Karpas-422 (cell line): ENCODE data around the gene GPC6. TPM values are rescaled to one million over a fixed set of nuclear protein-coding genes. Genes with fewer than 3 reads are reported as not detected.

Experiments used
- DNase-seq: peaks from one replicate; pipeline ENCODE4 v3.0.0-alpha.2; 2015
- H2AFZ ChIP-seq: fragments of 200-600 bp; sonication (generic); 2 replicates; pipeline ENCODE4 v1.6.1; 2014; ENCODE audit warnings: antibody characterized with exemption, low read length, mixed read lengths
- H3K27ac ChIP-seq: fragments of 200-600 bp; sonication (generic); 2 replicates; pipeline ENCODE4 v1.5.1; 2014; ENCODE audit warnings: mild to moderate bottlenecking, low read length, moderate library complexity
- H3K27me3 ChIP-seq: fragments of 200-600 bp; sonication (generic); 2 replicates; pipeline ENCODE4 v1.6.1; 2014; ENCODE audit warnings: low read length, mixed read lengths
- H3K36me3 ChIP-seq: fragments of 200-600 bp; sonication (generic); 2 replicates; pipeline ENCODE4 v1.6.1; 2014; ENCODE audit warnings: low read length, mixed read lengths; ENCODE audit not compliant: insufficient read depth
- H3K4me1 ChIP-seq: fragments of 200-600 bp; sonication (generic); 2 replicates; pipeline ENCODE4 v1.6.1; 2014; ENCODE audit warnings: mild to moderate bottlenecking, low read length, mixed read lengths
- H3K4me2 ChIP-seq: fragments of 200-600 bp; sonication (generic); 2 replicates; pipeline ENCODE4 v1.6.1; 2014; ENCODE audit warnings: low read length, low read depth, mild to moderate bottlenecking; ENCODE audit not compliant: poor library complexity, severe bottlenecking
- H3K4me3 ChIP-seq: fragments of 200-600 bp; sonication (generic); 2 replicates; pipeline ENCODE4 v1.5.1; 2014; ENCODE audit warnings: mild to moderate bottlenecking, antibody characterized with exemption, low read length, mixed read lengths
- H3K79me2 ChIP-seq: fragments of 200-600 bp; sonication (generic); 2 replicates; pipeline ENCODE4 v1.6.1; 2014; ENCODE audit warnings: mild to moderate bottlenecking, low read length, mixed read lengths
- H3K9ac ChIP-seq: fragments of 200-600 bp; sonication (generic); 2 replicates; pipeline ENCODE4 v1.6.0; 2014; ENCODE audit warnings: low read length
- H3K9me2 ChIP-seq: fragments of 200-600 bp; sonication (generic), shearing (Covaris generic); replicated peaks from 2 replicates; pipeline ENCODE4 v1.6.0; 2014; ENCODE audit warnings: mild to moderate bottlenecking, low read length, moderate library complexity; ENCODE audit not compliant: insufficient read depth
- H3K9me3 ChIP-seq: fragments of 300-700, 200-600 bp; sonication (generic); 2 replicates; pipeline ENCODE4 v1.6.1; 2014; ENCODE audit warnings: low read length, mixed read lengths
- H4K20me1 ChIP-seq: fragments of 200-600 bp; sonication (generic); 2 replicates; pipeline ENCODE4 v1.6.1; 2014; ENCODE audit warnings: mild to moderate bottlenecking, antibody characterized with exemption, low read length, low read depth; ENCODE audit not compliant: insufficient read depth
- total RNA-seq: library from RNA; depleted of rRNA; stranded (reverse); fragments of >200 nt; shearing (Covaris generic); gene quantifications from 2 replicates; pipeline ENCODE4 v1.2.3, GENCODE V29; 2014; ENCODE audit warnings: low replicate concordance

The GPC6 gene
- total RNA-seq, 1 experiment from 2014 or later: not detected

- H3K4me3 ChIP-seq: no peak overlapping the region
- H3K27ac ChIP-seq: no peak overlapping the region
- H3K27me3 ChIP-seq: no peaks in the 10 kb centered on the region
- no peaks in the 10 kb centered on the region for H3K4me1 ChIP-seq
- no peak overlapping the region for H3K9ac ChIP-seq
- H3K79me2 ChIP-seq: no peaks in the 10 kb centered on the region
- no peak for DNase-seq
- H3K36me3 ChIP-seq: no peaks in the 10 kb centered on the region
- no peak overlapping the region for H3K4me2 ChIP-seq
- no peak overlapping the region for H2AFZ ChIP-seq
- no peaks in the 10 kb centered on the region for H4K20me1 ChIP-seq
- no peaks in the 10 kb centered on the region for H3K9me2 ChIP-seq
- peaks cover 33% of the 10 kb centered on the region for H3K9me3 ChIP-seq
Observed at GRCh38 chr13:93766719-93767118, 540.1 kb downstream of the GPC6 start.

GRCh38 chr13:93767180-93767916, 540.7 kb downstream of the GPC6 start:
- Histone ChIP-seq H3K4me2 (no peak overlapping the region), H3K9me2 (no peaks in the 10 kb centered on the region), H3K27me3 (no peaks in the 10 kb centered on the region), H3K79me2 (no peaks in the 10 kb centered on the region), H2AFZ (no peak overlapping the region), H3K9ac (no peak overlapping the region), H3K27ac (no peak overlapping the region), H3K9me3 (peaks cover 26% of the 10 kb centered on the region), H4K20me1 (no peaks in the 10 kb centered on the region), H3K36me3 (no peaks in the 10 kb centered on the region), H3K4me3 (no peak overlapping the region), H3K4me1 (no peaks in the 10 kb centered on the region)
- no peak for DNase-seq

GRCh38 chr13:93767917-93768409, 541.4 kb downstream of the GPC6 start:
- Histone ChIP-seq H3K36me3 (no peaks in the 10 kb centered on the region), H3K4me3 (no peak overlapping the region), H3K9me3 (peaks cover 25% of the 10 kb centered on the region), H3K4me2 (no peak overlapping the region), H3K9ac (no peak overlapping the region), H3K79me2 (no peaks in the 10 kb centered on the region), H3K4me1 (no peaks in the 10 kb centered on the region), H3K9me2 (no peaks in the 10 kb centered on the region), H3K27ac (no peak overlapping the region), H3K27me3 (no peaks in the 10 kb centered on the region), H4K20me1 (no peaks in the 10 kb centered on the region), H2AFZ (no peak overlapping the region)
- no peak for DNase-seq

- no peak overlapping the region for H2AFZ ChIP-seq
Observed at GRCh38 chr13:93769101-93769500, 542.5 kb downstream of the GPC6 start.

GRCh38 chr13:93769607-93770006, 543.0 kb downstream of the GPC6 start:
- Histone ChIP-seq H3K27me3 (no peaks in the 10 kb centered on the region), H3K9me2 (no peaks in the 10 kb centered on the region), H3K9ac (no peak overlapping the region), H4K20me1 (no peaks in the 10 kb centered on the region), H3K79me2 (no peaks in the 10 kb centered on the region), H3K36me3 (no peaks in the 10 kb centered on the region), H3K27ac (no peak overlapping the region), H3K4me1 (no peaks in the 10 kb centered on the region), H3K4me2 (no peak overlapping the region), H3K4me3 (no peak overlapping the region), H3K9me3 (peaks cover 21% of the 10 kb centered on the region), H2AFZ (no peak overlapping the region)
- DNase-seq: no peak

More at GRCh38 chr13:93769101-93769500, 542.5 kb downstream of the GPC6 start:
- no peaks in the 10 kb centered on the region for H3K36me3 ChIP-seq
- no peaks in the 10 kb centered on the region for H3K9me2 ChIP-seq
- no peak overlapping the region for H3K27ac ChIP-seq
- no peak for DNase-seq
- no peaks in the 10 kb centered on the region for H4K20me1 ChIP-seq
- no peaks in the 10 kb centered on the region for H3K27me3 ChIP-seq
- peaks cover 23% of the 10 kb centered on the region for H3K9me3 ChIP-seq
- no peaks in the 10 kb centered on the region for H3K79me2 ChIP-seq
- no peak overlapping the region for H3K4me3 ChIP-seq
- H3K4me1 ChIP-seq: no peaks in the 10 kb centered on the region
- H3K9ac ChIP-seq: no peak overlapping the region
- no peak overlapping the region for H3K4me2 ChIP-seq

GRCh38 chr13:93771227-93771626, 544.6 kb downstream of the GPC6 start:
- peaks cover 17% of the 10 kb centered on the region for H3K9me3 ChIP-seq
- no peaks in the 10 kb centered on the region for H3K27me3 ChIP-seq
- no peaks in the 10 kb centered on the region for H3K4me1 ChIP-seq
- H3K79me2 ChIP-seq: no peaks in the 10 kb centered on the region
- H3K4me2 ChIP-seq: no peak overlapping the region
- H3K4me3 ChIP-seq: no peak overlapping the region
- no peaks in the 10 kb centered on the region for H4K20me1 ChIP-seq
- H3K36me3 ChIP-seq: no peaks in the 10 kb centered on the region
- DNase-seq: no peak
- H2AFZ ChIP-seq: no peak overlapping the region
- H3K9me2 ChIP-seq: no peaks in the 10 kb centered on the region
- no peak overlapping the region for H3K9ac ChIP-seq
- no peak overlapping the region for H3K27ac ChIP-seq

GRCh38 chr13:93771782-93772181, 545.2 kb downstream of the GPC6 start:
- no peak for DNase-seq
- Histone ChIP-seq H3K79me2 (no peaks in the 10 kb centered on the region), H3K4me2 (no peak overlapping the region), H3K9me2 (no peaks in the 10 kb centered on the region), H4K20me1 (no peaks in the 10 kb centered on the region), H3K9ac (no peak overlapping the region), H3K27ac (no peak overlapping the region), H3K4me1 (no peaks in the 10 kb centered on the region), H3K27me3 (no peaks in the 10 kb centered on the region), H3K4me3 (no peak overlapping the region), H3K36me3 (no peaks in the 10 kb centered on the region), H3K9me3 (peaks cover 18% of the 10 kb centered on the region), H2AFZ (no peak overlapping the region)

GRCh38 chr13:93774506-93774905, 547.9 kb downstream of the GPC6 start:
- DNase-seq: no peak
- Histone ChIP-seq H3K9me2 (no peaks in the 10 kb centered on the region), H2AFZ (no peak overlapping the region), H3K27me3 (no peaks in the 10 kb centered on the region), H3K79me2 (no peaks in the 10 kb centered on the region), H3K36me3 (no peaks in the 10 kb centered on the region), H3K4me1 (no peaks in the 10 kb centered on the region), H3K4me2 (no peak overlapping the region), H3K9ac (no peak overlapping the region), H4K20me1 (no peaks in the 10 kb centered on the region), H3K27ac (no peak overlapping the region), H3K9me3 (peaks cover 10% of the 10 kb centered on the region; the same call in 1 of the 2 replicates), H3K4me3 (no peak overlapping the region)
